Measurements from ENCODE around the gene VGLL2.

The VGLL2 gene

GRCh38 chr6:117269638-117270054 lies 4.3 kb downstream of the VGLL2 start:
- no peak for DNase-seq (ENCODE audit: low spot score)

- no peak for DNase-seq (ENCODE audit: low spot score)
Measured at GRCh38 chr6:117270055-117270842, 4.9 kb downstream of the VGLL2 start.

DNA sequence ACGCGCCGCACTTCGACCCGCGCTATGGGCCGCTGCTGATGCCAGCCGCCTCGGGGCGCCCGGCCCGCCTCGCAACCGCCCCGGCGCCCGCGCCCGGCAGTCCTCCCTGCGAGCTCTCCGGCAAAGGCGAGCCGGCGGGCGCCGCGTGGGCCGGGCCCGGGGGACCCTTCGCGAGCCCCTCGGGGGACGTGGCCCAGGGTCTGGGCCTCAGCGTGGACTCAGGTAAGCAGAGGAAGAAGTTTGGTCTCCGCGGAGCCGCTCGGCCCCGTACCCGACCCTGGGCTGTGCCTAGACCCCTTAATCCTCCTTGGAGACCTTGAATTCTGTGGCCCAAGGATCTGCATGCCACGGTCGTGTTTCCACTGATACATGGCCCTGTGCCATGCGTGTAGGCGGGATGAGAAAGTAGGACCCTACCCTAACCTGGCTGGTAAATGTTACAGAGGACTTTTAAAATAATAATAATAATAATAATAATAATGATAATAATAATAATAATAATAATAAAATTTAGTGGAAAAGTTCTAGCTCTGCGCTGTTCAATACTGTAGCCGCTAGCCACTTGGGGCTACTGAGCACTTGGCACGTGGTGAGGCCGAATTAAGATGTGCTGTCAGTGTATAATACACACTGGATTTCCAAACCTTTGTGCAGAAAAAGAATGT lies 5.6 kb downstream of the VGLL2 start:
- DNase-seq (ENCODE audit: low spot score), result no peak

- no peak for DNase-seq (ENCODE audit: low spot score)
Measured at GRCh38 chr6:117272032-117272866, 6.9 kb downstream of the VGLL2 start.

DNA sequence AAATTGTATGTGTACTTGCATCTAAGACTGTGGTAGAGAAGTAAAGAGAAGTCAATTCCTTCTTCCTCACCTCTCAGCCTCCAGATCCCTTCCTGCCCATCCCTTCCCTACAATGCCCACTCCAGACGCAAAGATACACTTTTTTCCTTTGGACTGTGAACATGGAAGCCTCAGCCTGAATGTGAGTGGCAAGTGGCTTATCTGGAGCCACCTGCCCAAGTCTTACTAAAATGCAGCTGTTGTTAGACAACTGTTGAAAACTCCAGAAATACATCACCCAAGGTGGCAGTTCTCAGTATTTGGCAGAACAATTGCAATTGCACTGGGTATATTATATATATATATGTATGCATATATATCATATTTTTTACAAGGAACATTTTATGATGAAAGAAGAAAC lies 7.5 kb downstream of the VGLL2 start:
- DNase-seq (ENCODE audit: low spot score), result no peak

GRCh38 chr6:117275205-117275604 lies 9.8 kb downstream of the VGLL2 start:
- no peak for DNase-seq (ENCODE audit: low spot score)

DNA sequence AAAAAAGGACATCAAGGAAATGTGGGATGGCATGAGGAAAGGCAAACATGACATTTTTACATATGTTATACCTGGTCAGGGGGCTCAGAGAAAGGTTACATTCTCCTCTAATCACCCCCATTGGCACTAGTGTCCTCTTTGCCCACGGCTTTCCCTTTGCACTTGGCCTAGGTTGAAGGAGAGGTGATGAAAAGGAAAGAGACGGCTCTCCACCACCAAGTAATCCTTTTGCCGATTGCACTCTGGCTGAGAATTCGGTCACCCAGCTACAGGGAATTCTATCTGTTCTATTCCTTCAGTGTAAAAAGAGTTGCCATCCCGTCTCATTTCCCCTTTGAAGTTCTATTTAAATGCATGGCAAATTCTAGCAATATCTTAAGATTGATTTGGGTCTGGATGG lies 10.4 kb downstream of the VGLL2 start:
- DNase-seq (ENCODE audit: low spot score), result no peak

DNA sequence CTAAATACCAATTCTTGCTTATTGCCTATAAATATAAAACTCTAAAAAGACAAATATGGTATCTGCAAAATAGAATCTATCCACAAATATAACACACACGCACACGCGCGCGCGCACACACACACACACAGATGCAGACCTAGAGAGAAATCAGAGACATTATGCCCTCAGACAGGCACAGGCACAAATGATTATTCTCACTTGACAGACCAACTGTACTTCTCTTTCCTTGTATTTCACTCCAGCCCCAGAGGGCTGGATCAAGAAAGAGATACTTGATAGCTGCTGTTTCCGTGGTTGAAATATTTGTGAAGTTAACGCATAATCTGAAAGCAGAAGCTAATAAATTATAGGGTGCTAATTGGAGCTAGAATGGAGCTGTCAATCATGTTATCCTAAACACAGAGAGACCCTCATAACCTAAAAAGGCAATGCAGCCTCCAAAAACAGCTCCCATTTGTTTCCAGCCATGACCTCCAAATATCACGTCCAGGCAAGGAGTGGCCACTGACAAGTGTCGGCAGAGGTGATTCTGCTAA lies 11.5 kb downstream of the VGLL2 start:
- DNase-seq (ENCODE audit: low spot score), result no peak

GRCh38 chr6:117280922-117281321 lies 15.6 kb downstream of the VGLL2 start:
- no peak for DNase-seq (ENCODE audit: low spot score)

- no peak for DNase-seq (ENCODE audit: low spot score)
Measured at GRCh38 chr6:117288083-117288715, 22.8 kb downstream of the VGLL2 start.

GRCh38 chr6:117290173-117290846 lies 25.0 kb downstream of the VGLL2 start:
- DNase-seq (ENCODE audit: low spot score), result no peak

GRCh38 chr6:117298941-117299340 lies 33.6 kb downstream of the VGLL2 start:
- no peak for DNase-seq (ENCODE audit: low spot score)

GRCh38 chr6:117303323-117303722 lies 38.0 kb downstream of the VGLL2 start:
- DNase-seq (ENCODE audit: low spot score), result no peak

- DNase-seq (ENCODE audit: low spot score), result no peak
Measured at GRCh38 chr6:117304446-117304845, 39.1 kb downstream of the VGLL2 start.

- no peak for DNase-seq (ENCODE audit: low spot score)
Measured at GRCh38 chr6:117306227-117306790, 41.0 kb downstream of the VGLL2 start.

- DNase-seq (ENCODE audit: low spot score), result no peak
Measured at GRCh38 chr6:117307655-117308054, 42.3 kb downstream of the VGLL2 start.

GRCh38 chr6:117309069-117309468 lies 43.7 kb downstream of the VGLL2 start:
- no peak for DNase-seq (ENCODE audit: low spot score)

- DNase-seq (ENCODE audit: low spot score), result no peak
Measured at GRCh38 chr6:117309611-117310010, 44.3 kb downstream of the VGLL2 start.

- no peak for DNase-seq (ENCODE audit: low spot score)
Measured at GRCh38 chr6:117311310-117311709, 46.0 kb downstream of the VGLL2 start.

GRCh38 chr6:117311726-117312125 lies 46.4 kb downstream of the VGLL2 start:
- no peak for DNase-seq (ENCODE audit: low spot score)

GRCh38 chr6:117317261-117317660 lies 51.9 kb downstream of the VGLL2 start:
- DNase-seq (ENCODE audit: low spot score), result no peak
